ENCODE data around the gene MGST3.
"Not testable (repeated sequence)": the region's sequence is repeated elsewhere in the genome, so short reads cannot be mapped to it uniquely, and the experiment has no call there.

The MGST3 gene
- 12.0 to 16.8 reads per million in 2 donors for total RNA-seq

GRCh38 chr1:165630629-165631341 is at the start of gene MGST3:
Gene MGST3, plus strand, starts transcription at chr1:165631234. Its CDS starts 18,614 bp downstream, at chr1:165649848.
- peak; percentile 79 to 98 (median 91) for DNase-seq

GRCh38 chr1:165581926-165582325 is 49.1 kb upstream of the MGST3 start:
- no peak for DNase-seq

- no peak for DNase-seq
Measured at GRCh38 chr1:165586398-165586797, 44.6 kb upstream of the MGST3 start.

- DNase-seq = not testable (repeated sequence)
Measured at GRCh38 chr1:165591391-165591790, 39.6 kb upstream of the MGST3 start.

- DNase-seq = peak; percentile 32 to 71 (median 61)
Measured at GRCh38 chr1:165592945-165593823, 37.9 kb upstream of the MGST3 start.

GRCh38 chr1:165595246-165595938 is 35.6 kb upstream of the MGST3 start:
- no peak for DNase-seq

GRCh38 chr1:165597883-165598675 is 33.0 kb upstream of the MGST3 start:
- peak; percentile 61 to 97 (median 87) for DNase-seq

GRCh38 chr1:165598676-165599059 is 32.4 kb upstream of the MGST3 start:
- DNase-seq = no peak

- DNase-seq = no peak
Measured at GRCh38 chr1:165600793-165601192, 30.2 kb upstream of the MGST3 start.

- no peak for DNase-seq
Measured at GRCh38 chr1:165603810-165604209, 27.2 kb upstream of the MGST3 start.

GRCh38 chr1:165605246-165605645 is 25.8 kb upstream of the MGST3 start:
- no peak for DNase-seq

- DNase-seq = not testable (repeated sequence)
Measured at GRCh38 chr1:165606676-165607075, 24.4 kb upstream of the MGST3 start.

GRCh38 chr1:165610866-165611265 is 20.2 kb upstream of the MGST3 start:
- DNase-seq = no peak

- DNase-seq = no peak
Measured at GRCh38 chr1:165612062-165612461, 19.0 kb upstream of the MGST3 start.

- peak in 1 of 5 experiments; percentile 37 for DNase-seq
Measured at GRCh38 chr1:165616054-165616612, 14.9 kb upstream of the MGST3 start.

- no peak for DNase-seq
Measured at GRCh38 chr1:165616987-165617546, 14.0 kb upstream of the MGST3 start.

GRCh38 chr1:165619647-165620151 is 11.3 kb upstream of the MGST3 start:
- DNase-seq = no peak

GRCh38 chr1:165623624-165624023 is 7.4 kb upstream of the MGST3 start:
- DNase-seq = no peak

GRCh38 chr1:165624441-165624840 is 6.6 kb upstream of the MGST3 start:
- DNase-seq = no peak

- no peak for DNase-seq
Measured at GRCh38 chr1:165628147-165628822, 2.7 kb upstream of the MGST3 start.

- no peak for DNase-seq
Measured at GRCh38 chr1:165629151-165629550, 1.9 kb upstream of the MGST3 start.

Data from T-helper 2 cell (primary cell).